PC-3 (cell line): ENCODE data around the gene RRM2. TPM values are rescaled to one million over a fixed set of nuclear protein-coding genes. Genes with fewer than 3 reads are reported as not detected.

Experiments
- ATAC-seq: fragments of 200-7000 bp; cut with Tn5 transposase; 2 replicates; pipeline ENCODE4 v1.9.1; 2020; ENCODE audit warnings: mild to moderate bottlenecking, moderate library complexity
- BruUV-seq: library from RNA; stranded (reverse); fragments of 400-500 nt; replicated peaks from 2 replicates; lab custom pipeline; 2021; lab: Mats Ljungman, UMichigan
- CTCF ChIA-PET: fragments of 300-600 bp; sonication (Branson Sonifier 250); formaldehyde crosslinking; loops from one replicate; lab custom pipeline; 2022; ENCODE audit warnings: antibody characterized with exemption; lab: Charles Lee
- POLR2A ChIA-PET: fragments of 300-600 bp; sonication (Branson Sonifier 250); formaldehyde crosslinking; loops from one replicate; lab custom pipeline; 2022; ENCODE audit warnings: antibody characterized with exemption; ENCODE audit not compliant: unreplicated experiment; lab: Charles Lee
- DNase-seq: peaks from one replicate; pipeline ENCODE4 v3.0.0-alpha.2; 2015
- H2AFZ ChIP-seq: fragments of 300-600 bp; sonication (generic); 2 replicates; pipeline ENCODE4 v1.6.0; 2016; ENCODE audit warnings: antibody characterized with exemption, low read length
- H3F3A ChIP-seq: fragments of 300-600 bp; sonication (generic); one replicate; pipeline ENCODE4 v1.6.0; 2017; ENCODE audit warnings: antibody characterized with exemption, low read length, control low read depth, mild to moderate bottlenecking; ENCODE audit not compliant: unreplicated experiment
- H3K27ac ChIP-seq: fragments of 300-600 bp; sonication (generic); 2 replicates; pipeline ENCODE4 v1.5.1; 2016; ENCODE audit warnings: mild to moderate bottlenecking, low read length
- H3K27me3 ChIP-seq: fragments of 300-600 bp; sonication (generic); 2 replicates; pipeline ENCODE4 v1.6.1; 2016; ENCODE audit warnings: low read length, mixed read lengths
- H3K36me3 ChIP-seq: fragments of 300-600 bp; sonication (generic); 2 replicates; pipeline ENCODE4 v1.6.1; 2016; ENCODE audit warnings: low read depth, mixed run types, low read length, mixed read lengths
- H3K4me1 ChIP-seq: fragments of 300-600 bp; sonication (generic); 2 replicates; pipeline ENCODE4 v1.5.1; 2016; ENCODE audit warnings: low read length; ENCODE audit not compliant: insufficient read depth
- H3K4me2 ChIP-seq: fragments of 300-600 bp; sonication (generic); 2 replicates; pipeline ENCODE4 v1.6.0; 2016; ENCODE audit warnings: low read length
- H3K4me3 ChIP-seq: fragments of 300-600 bp; sonication (generic); 2 replicates; pipeline ENCODE4 v1.5.1; 2016; ENCODE audit warnings: mild to moderate bottlenecking, low read length, mixed read lengths
- H3K79me2 ChIP-seq: fragments of 300-600 bp; sonication (generic); 2 replicates; pipeline ENCODE4 v1.6.1; 2017; ENCODE audit warnings: low read length, mixed read lengths
- H3K9ac ChIP-seq: fragments of 300-600 bp; sonication (generic); 2 replicates; pipeline ENCODE4 v1.6.0; 2016; ENCODE audit warnings: mild to moderate bottlenecking, low read length
- H3K9me2 ChIP-seq: fragments of 300-600 bp; sonication (generic); replicated peaks from 2 replicates; pipeline ENCODE4 v1.6.1; 2016; ENCODE audit warnings: mixed run types, low read length, mixed read lengths
- H3K9me3 ChIP-seq: fragments of 300-600 bp; sonication (generic); 2 replicates; pipeline ENCODE4 v1.6.1; 2016; ENCODE audit warnings: low read length, mixed read lengths
- H4K20me1 ChIP-seq: fragments of 300-600 bp; sonication (generic); 2 replicates; pipeline ENCODE4 v1.6.1; 2016; ENCODE audit warnings: low read length, mixed read lengths
- EZH2 ChIP-seq: fragments of 300-600 bp; sonication (generic); IDR thresholded peaks from one replicate; pipeline ENCODE4 v1.6.1; 2017; ENCODE audit warnings: antibody characterized with exemption, mild to moderate bottlenecking, low read length; ENCODE audit not compliant: unreplicated experiment
- EZH2phosphoT487 ChIP-seq: fragments of 300-600 bp; sonication (generic); IDR thresholded peaks from 2 replicates; pipeline ENCODE4 v1.6.1; 2018; ENCODE audit warnings: mild to moderate bottlenecking, antibody characterized with exemption, low read length, borderline replicate concordance
- intact Hi-C: fragments of 100-400 bp; cut with micrococcal nuclease; formaldehyde crosslinking; loops from 2 replicates; pipeline ENCODE4 v1.9.0; 2023
- total RNA-seq: library from RNA; depleted of rRNA; stranded (reverse); fragments of >200 nt; gene quantifications from 2 replicates; pipeline ENCODE4 v1.2.3, GENCODE V29; 2014
- TF ChIP-seq, protein P1 (sequence below): fragments of 300-600 bp; sonication (generic); conservative IDR thresholded peaks from 2 replicates; pipeline ENCODE4 v1.5.1; 2017; ENCODE audit warnings: antibody characterized with exemption, low read depth, mild to moderate bottlenecking, low read length

The RRM2 gene
- total RNA-seq, 1 experiment from 2014 or later, result 282 TPM

- H3K27me3 ChIP-seq, result no peaks in the 10 kb centered on the region
- H3K27ac ChIP-seq, result no peak overlapping the region
- no peaks in the 10 kb centered on the region for H3K36me3 ChIP-seq
- no peaks in the 10 kb centered on the region for H3K9me3 ChIP-seq
- TF ChIP-seq, protein P1, sequence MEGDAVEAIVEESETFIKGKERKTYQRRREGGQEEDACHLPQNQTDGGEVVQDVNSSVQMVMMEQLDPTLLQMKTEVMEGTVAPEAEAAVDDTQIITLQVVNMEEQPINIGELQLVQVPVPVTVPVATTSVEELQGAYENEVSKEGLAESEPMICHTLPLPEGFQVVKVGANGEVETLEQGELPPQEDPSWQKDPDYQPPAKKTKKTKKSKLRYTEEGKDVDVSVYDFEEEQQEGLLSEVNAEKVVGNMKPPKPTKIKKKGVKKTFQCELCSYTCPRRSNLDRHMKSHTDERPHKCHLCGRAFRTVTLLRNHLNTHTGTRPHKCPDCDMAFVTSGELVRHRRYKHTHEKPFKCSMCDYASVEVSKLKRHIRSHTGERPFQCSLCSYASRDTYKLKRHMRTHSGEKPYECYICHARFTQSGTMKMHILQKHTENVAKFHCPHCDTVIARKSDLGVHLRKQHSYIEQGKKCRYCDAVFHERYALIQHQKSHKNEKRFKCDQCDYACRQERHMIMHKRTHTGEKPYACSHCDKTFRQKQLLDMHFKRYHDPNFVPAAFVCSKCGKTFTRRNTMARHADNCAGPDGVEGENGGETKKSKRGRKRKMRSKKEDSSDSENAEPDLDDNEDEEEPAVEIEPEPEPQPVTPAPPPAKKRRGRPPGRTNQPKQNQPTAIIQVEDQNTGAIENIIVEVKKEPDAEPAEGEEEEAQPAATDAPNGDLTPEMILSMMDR, result no peak
- TF ChIP-seq EZH2, result no peak
- TF ChIP-seq EZH2phosphoT487, result no peak
- ATAC-seq (no peak), DNase-seq (no peak)
- no peak overlapping the region for H3K4me3 ChIP-seq
- intact Hi-C loops, result no loop called here
- H3K9me2 ChIP-seq, result no peaks in the 10 kb centered on the region
- no peak overlapping the region for H3K9ac ChIP-seq
- ChIA-PET POLR2A (no interaction called here), CTCF (no interaction called here)
- no peaks in the 10 kb centered on the region for H4K20me1 ChIP-seq
- H3K4me1 ChIP-seq, result peaks cover 4% of the 10 kb centered on the region; the same call in 1 of the 2 replicates
- H3F3A ChIP-seq, result no peaks in the 10 kb centered on the region
- H3K79me2 ChIP-seq, result no peaks in the 10 kb centered on the region
- no TSS peak for BruUV-seq
- H2AFZ ChIP-seq, result no peak overlapping the region
- H3K4me2 ChIP-seq, result no peak overlapping the region
Observed at GRCh38 chr2:10159086-10159485, 36.5 kb downstream of the RRM2 start.

GRCh38 chr2:10159581-10160131, 37.1 kb downstream of the RRM2 start:
- ATAC-seq (no peak), DNase-seq (no peak)
- Histone ChIP-seq H3K9me2 (no peaks in the 10 kb centered on the region), H3K27ac (no peak overlapping the region), H2AFZ (no peak overlapping the region), H3K79me2 (no peaks in the 10 kb centered on the region), H3K4me2 (no peak overlapping the region), H3K4me3 (no peak overlapping the region), H3K9ac (no peak overlapping the region), H3K9me3 (no peaks in the 10 kb centered on the region), H3K27me3 (no peaks in the 10 kb centered on the region), H3K4me1 (peaks cover 4% of the 10 kb centered on the region; the same call in 1 of the 2 replicates), H3K36me3 (no peaks in the 10 kb centered on the region), H3F3A (no peaks in the 10 kb centered on the region), H4K20me1 (no peaks in the 10 kb centered on the region)
- BruUV-seq, result no TSS peak
- TF ChIP-seq EZH2, result no peak
- TF ChIP-seq, protein P1, result no peak
- no peak for TF ChIP-seq EZH2phosphoT487
- intact Hi-C loops, result no loop called here
- CTCF ChIA-PET, result no interaction called here
- POLR2A ChIA-PET, result no interaction called here

GRCh38 chr2:10160203-10160955, 37.8 kb downstream of the RRM2 start:
- intact Hi-C loops, result no loop called here
- H3K79me2 ChIP-seq, result no peaks in the 10 kb centered on the region
- CTCF ChIA-PET, result no interaction called here
- H3K4me2 ChIP-seq, result no peak overlapping the region
- no peaks in the 10 kb centered on the region for H3K27me3 ChIP-seq
- no peaks in the 10 kb centered on the region for H3F3A ChIP-seq
- no TSS peak for BruUV-seq
- no peaks in the 10 kb centered on the region for H4K20me1 ChIP-seq
- H3K9me3 ChIP-seq, result no peaks in the 10 kb centered on the region
- no peak overlapping the region for H3K4me3 ChIP-seq
- no peak overlapping the region for H3K27ac ChIP-seq
- H3K9me2 ChIP-seq, result no peaks in the 10 kb centered on the region
- no peak for ATAC-seq
- H3K36me3 ChIP-seq, result no peaks in the 10 kb centered on the region
- POLR2A ChIA-PET, result no interaction called here
- no peak for TF ChIP-seq EZH2phosphoT487
- TF ChIP-seq, protein P1, result no peak
- no peak for TF ChIP-seq EZH2
- no peak for DNase-seq
- peaks cover 4% of the 10 kb centered on the region; the same call in 1 of the 2 replicates for H3K4me1 ChIP-seq
- no peak overlapping the region for H3K9ac ChIP-seq
- no peak overlapping the region for H2AFZ ChIP-seq
